Stimulated activated CD4-positive, alpha-beta T cell treated with anti-CD3 and anti-CD28 coated beads, TNF-alpha, amount 100 ng/mL, for 4 hours (primary cell): ENCODE results near the gene ADCY2.

Source experiments
- DNase-seq, 3 experiments: peaks; one replicate each; pipeline ENCODE4 v3.0.0-alpha.2; 2020; ENCODE audit warnings: low read depth in 3 of 3

Gene ADCY2

DNA sequence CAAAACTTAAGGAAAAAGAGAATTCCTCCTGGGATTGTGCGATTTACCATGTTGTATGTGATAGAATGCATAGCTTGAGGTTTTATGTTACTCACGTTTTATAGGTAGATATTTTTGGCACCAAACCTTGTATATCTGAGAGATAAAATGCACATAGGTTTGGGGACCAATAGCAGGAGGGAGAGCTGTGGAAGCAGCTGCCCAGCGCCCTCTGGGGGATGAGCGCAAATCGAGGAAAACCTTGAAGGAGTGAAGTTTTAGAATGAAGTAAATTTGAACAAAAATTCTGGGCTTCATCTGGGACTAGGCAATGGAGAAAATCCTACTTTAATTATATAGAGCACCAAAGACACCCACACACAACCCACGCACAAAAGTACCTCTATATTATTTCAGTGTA lies 197.0 kb downstream of the ADCY2 start:
- no peak for DNase-seq

DNA sequence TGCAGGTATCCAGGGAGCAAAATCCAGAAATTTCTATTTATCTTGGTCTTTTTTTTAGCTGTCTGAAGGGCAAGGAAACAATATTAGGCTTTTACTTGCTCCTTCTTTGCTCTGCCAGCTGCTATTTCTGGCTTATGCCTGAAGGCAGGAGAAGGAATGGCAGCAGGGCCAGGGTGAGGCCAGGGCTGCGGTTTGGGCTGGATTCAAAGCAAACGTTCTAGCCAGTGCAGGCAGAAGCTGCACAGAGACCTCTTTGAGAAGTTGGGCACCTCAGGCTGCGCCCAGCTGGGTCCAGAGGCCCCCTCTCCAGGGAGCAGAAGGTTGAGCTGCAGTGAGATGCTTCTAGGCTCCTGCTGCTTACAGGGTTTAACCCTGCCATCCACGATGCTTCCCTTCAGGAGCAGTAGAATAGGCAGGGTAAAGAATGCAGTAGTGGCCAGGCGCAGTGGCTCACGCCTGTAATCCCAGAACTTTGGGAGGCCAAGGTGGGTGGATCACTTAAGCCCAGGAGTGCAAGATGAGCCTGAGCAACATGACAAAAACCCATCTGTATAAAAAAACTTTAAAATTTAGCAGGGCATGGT lies 201.2 kb downstream of the ADCY2 start:
- no peak for DNase-seq

DNA sequence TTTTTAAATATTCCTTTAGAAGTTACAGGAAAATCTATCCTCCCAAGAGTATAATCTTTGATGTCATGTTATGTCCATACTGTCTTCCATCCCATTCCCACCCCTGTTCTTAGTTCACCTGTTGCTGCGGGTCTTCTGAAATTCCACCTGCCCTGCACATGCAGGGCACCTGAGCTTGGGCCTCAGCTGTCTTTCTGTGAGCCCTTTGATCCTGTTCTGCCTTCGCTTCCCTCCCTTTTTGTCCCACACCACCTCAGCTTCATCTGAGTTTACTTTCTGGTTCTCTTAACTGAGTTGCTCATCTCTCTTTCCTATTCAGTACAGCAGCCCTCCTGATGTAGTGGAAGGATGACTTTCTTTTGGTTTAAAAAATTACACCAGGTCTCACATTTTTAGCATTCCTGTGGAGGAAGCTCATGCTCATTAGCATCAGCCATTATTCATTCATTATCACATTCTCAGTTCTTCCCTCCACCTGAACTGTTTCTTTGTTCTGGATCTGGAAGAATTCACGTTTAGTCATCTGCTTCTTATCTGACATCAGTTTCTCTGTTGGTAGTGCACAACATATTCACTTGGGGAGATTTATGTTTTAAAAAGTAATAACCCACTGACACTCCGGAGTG lies 211.0 kb downstream of the ADCY2 start:
- no peak for DNase-seq

DNA sequence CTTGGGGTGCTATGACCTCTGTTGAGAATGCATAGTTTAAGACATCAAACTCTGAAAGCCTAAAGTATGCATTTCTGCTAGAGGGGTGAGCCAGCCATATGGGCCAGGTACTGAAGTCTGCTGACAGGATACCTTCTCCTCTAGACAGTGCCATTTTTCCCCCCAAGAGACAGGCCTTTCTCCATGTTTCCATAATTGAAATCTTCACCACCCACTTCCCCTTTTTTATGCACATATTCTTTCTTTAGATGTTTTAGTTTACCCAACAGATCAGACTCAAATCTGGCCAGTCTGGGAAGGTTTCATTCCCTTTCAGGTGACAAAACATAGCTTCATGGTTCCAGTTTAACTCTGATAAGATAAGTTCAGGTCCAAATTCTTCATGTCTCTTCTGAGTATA lies 212.8 kb downstream of the ADCY2 start:
- DNase-seq = no peak

DNA sequence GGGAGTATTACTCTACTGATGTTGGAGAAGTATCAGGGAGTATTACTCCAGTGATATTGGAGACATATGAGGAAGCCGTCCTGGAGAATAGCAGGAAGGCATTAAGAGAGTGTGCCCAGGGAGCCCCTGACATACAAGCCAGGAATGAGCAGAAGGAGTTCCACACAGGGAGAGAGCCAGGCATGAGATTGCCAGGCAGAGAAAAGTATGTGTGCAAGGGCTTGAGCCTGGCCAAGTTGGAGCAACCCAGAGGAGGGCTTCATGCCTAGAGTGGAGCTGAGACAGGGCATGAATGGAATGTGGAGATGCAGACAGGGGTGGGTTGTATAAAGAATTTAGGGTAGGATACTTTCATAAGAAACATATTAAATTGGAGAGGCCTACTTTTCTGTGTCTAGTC lies 213.8 kb downstream of the ADCY2 start:
- no peak for DNase-seq

DNA sequence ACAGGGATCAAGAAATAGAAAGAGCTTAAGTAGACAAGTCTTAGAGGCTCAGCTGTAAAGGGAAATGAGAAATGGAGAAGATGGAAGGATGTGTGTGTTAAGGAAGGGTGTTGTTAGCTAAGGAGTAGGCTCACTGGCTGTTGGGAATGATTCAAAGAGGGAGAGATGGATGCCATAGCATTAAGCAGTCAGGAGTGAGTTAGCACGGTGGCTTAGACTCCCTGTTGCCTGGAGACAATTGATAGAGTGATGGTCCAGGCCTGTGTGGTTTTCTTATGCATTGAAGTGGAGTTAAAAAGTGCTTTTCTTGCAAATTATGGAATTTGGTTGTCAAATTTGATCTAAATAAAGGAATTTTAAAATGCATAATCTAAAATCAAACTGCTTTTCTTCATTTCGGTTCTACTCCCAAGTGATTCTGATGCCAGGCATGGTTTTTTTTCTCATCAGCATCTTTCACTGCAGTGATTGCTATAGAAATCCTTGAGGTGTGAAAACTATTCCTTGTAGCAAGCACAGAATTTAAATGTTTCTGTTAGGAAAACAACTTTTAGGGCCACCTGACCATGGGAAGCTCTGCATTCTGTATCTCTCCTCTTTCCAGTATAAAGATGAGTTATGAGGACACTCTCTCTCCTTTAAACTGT lies 214.7 kb downstream of the ADCY2 start:
- no peak for DNase-seq

DNA sequence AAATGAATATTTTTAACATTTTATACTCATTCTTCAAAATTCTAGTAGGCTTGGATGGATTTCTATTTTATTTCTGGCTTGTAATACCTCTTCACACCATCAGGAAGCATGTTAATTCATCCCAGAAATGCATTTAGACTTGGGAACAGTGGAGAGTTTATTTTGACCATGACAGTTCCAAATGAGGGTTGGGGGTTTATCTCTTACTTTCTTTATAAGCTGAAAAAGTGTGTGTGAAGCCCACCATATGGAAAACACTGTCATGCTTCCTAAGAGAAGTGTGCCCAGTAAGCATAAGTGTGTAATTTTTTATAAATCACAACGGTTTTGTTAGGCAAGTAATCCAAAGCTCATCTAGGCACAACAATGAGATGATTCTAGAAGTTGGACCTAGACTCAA lies 215.6 kb downstream of the ADCY2 start:
- DNase-seq = no peak

DNA sequence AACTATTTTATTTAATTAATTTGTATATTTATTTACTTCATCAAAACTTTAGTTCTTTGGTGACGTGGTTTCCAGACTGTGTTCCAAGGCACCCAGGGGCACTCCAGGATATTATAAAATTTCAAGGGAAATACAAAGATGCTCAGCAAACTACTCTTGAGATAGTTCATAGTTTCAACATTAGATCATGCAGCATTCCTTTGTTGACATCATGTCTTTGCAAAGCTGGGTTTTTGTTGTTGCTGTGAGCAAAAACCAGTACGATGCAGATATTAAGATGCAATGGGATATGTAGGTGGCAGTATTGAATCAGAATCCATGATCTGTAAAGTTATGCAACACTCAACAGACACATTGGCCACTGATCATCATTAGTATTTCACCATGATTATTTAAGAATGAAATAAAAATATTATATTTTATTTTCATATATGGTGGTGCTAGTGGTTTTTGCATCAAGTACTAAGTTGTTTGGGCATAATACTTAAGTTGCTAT lies 219.7 kb downstream of the ADCY2 start:
- no peak for DNase-seq

DNA sequence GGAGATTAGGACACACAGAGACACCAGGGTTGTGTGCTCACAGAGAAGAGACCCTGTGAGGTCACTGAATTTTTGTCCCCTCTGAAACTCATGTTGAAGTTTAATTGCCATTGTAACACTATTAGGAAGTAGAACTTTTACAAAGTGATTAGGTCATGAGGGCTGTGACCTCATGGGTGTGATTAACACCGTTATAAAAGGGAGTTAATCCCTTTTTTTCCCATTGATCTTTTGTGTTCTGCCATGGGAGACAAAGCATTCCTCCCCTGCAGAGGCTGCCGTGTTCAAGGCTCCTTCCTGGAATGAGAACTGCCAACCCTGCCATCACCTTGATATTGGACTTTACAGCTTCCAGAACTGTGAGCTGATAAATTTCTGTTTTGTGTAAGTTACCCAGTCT lies 221.0 kb downstream of the ADCY2 start:
- DNase-seq = no peak

DNA sequence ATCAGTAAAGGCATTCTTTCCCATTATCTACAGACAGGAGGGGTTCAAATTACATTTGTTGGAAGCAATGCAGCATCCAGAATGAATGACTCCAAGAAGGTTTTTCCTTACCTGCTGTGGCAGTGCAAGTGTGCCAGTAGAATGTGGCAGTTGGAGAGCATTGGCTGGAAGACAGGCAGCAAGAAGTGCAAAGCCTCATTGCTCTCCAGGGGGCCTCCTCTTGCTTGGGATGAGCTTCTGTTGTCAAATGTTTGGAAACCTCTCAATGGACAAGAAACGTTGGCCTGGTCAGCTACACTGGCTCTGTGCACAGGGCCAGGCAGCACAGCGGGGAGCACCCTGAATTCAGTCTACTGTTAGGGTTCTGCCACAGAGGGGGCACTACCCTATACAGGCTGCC lies 226.6 kb downstream of the ADCY2 start:
- no peak for DNase-seq

DNA sequence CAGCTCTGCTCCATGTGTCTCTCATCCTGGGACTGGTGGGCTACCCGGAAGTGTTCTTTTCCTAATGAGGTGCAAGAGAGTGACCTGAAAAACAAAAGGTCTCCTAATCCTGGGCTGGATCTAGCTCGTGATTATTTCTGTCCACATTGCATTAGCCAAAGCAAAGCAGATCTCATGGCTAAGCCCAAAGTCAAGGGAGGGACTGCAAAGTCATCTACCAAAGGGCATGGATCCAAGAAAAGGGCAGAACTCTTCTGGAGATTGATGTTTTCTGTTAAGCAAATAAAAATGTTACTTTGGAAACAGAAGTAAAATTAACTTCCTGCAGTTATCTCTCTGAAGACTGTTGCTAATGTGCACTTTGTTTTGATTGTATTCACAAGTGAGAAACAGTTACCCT lies 229.8 kb downstream of the ADCY2 start:
- no peak for DNase-seq

DNA sequence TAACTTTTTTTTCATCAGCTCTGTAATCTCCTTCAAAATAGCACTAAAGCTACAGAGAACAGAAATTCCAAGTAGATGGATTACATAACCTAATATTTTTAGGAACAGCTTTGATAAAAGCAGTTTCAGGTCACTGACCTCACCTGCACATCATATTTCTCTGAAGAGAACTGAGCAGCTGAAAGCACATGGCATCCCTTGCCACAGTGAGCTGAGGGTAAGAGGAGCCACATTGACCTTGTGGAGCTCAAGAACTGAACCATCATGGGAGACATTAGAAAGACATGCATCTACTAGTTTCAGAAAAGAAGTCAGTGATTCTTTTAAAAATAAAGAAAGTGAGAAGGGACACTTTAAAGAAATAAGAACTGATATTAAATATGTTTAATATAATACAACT lies 232.3 kb downstream of the ADCY2 start:
- DNase-seq = no peak

DNA sequence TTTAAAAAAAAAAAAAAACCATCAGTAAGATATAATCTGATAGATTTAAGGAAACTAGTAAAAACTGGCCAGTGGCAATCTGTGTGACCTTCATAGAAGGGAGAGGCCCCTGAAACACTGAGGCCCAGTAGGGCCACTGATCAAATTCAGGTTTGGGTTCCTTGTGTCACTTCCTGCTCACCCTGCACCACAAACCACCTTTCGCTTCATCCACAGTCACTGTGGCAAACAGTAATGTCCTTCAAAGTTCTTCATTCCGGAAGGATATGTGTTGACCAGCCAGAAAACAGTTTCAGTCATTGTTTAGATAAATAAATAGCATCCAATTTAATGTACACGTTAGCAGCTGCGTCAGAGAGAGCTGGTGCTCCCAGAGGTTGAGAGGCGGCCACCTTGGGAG lies 232.9 kb downstream of the ADCY2 start:
- DNase-seq = no peak

DNA sequence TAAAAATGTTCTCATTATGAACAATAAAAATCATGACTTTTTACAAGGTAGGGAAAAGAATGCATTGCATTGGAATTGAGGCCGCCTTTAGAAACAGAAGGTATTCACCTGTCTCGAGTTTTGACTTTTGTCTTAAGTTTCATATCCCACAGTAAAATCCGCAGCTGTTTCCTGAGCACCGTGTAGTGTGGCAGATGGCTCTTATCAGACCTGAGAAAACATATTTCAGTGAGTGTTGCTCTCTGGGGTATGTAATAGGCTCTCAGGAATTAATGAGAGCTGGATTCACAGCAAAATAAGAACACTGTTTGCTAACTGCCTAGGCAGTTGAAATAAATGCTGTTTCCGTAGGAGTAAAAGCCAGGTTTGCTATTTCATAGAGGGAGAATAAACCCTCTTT lies 233.6 kb downstream of the ADCY2 start:
- DNase-seq = no peak

DNA sequence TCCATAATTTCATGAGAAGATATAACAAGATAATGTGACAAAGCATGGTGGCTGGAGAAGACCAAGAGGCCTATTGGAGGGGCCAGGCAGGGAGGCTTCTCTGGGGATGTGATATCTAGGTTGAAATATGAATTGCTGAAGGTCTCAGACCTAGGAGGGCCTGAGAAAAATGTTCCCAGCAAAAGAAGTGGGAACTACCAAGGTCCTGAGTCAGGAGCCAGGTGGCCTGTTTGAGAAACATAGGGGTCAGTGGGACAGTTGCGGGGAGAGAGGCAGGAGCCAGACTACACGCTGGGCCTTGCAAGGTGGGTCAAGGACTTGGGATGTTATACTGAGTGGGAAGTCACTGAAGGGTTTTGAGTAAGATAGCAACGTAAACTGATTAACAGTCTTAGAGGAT lies 238.9 kb downstream of the ADCY2 start:
- no peak for DNase-seq

DNA sequence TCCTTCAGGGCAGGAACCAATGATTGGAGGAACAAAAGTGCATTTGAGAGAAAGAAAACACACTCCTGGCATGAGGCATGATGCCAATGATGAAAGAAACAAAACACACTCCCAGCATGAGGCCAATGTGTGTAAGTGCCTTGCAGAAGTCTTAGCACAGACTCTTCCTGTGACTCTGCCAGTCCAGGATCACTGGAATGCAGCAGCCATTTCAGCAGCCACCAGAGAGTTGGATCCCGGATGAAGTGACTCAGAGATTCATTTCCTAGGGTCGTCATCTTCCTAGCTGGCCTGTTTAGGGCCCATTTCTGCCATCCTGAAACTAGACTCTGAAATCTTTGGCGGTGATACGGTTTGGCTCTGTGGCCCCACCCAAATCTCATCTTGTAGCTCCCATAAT lies 242.5 kb downstream of the ADCY2 start:
- DNase-seq = no peak

DNA sequence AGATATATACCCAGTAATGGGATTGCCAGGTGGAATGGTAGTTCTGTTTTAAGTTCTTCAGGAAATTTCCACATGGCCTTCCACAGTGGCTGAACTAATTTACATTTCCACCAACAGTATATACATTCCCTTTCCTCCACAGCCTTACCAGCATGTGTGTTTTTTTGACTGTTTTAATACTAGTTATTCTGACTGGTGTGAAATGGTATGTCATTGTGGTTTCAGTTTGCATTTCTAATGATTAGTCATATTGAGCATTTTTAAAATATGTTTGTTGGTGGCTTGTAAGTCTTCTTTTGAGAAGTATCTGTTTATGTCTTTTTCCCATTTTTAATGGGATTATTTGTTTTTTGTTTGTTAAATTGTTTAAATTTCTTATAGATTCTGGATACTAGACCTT lies 246.1 kb downstream of the ADCY2 start:
- no peak for DNase-seq

DNA sequence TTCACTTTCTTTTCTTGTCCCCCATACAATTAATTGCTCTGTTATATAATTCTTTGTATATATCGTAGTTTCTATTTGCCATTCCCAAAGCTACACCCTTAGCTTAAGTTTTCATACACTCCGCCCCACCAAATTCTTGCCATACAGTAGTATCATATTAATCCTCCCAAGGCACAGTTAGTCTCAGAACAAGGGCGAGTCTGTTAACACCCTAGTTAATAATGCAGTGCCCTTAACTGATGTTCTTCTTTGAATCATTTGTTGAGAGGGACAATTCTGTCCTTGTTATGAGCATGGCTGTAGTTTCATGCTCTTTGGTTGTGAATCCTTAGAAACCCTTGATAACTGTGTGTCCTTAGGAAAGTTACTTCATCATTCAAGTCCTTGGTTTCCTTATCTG lies 248.8 kb downstream of the ADCY2 start:
- DNase-seq = no peak

DNA sequence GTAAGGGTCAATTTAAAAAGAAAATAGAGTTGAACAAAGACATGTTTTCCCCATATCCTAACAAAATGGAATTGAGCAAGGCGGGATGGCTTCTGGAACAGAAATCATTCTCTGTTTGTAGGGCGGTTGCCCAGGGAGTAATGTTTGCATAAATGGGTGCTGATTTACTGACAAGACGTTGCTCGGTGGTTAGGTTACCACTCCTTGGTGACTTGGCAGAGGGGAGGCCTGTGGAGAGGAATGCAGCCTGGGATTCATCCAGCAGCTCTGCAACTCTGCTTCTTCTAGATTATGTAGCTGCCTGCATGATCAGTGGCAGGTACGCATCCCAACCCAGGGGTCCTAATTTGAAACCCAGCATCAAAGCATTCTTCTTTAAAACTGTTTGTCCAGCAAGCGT lies 254.8 kb downstream of the ADCY2 start:
- DNase-seq = no peak

DNA sequence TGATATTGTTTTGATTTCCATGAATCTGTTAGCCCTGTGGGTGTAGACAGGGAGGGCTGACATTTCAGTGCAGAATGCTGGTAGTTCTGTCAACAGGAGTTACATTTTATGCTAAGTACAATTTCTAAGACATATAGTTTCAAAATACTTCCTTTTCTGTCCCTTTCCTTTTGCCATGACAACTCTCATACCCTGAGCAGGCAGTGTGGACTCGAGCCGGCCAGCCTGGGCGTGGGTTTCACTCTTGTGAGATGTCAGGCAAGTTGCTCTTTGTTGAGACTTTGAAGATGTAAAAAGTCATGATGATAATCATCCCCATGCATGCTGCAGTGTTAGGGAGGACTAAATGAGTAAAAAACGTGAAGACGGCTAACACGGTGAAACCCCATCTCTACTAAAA lies 257.1 kb downstream of the ADCY2 start:
- DNase-seq = no peak

DNA sequence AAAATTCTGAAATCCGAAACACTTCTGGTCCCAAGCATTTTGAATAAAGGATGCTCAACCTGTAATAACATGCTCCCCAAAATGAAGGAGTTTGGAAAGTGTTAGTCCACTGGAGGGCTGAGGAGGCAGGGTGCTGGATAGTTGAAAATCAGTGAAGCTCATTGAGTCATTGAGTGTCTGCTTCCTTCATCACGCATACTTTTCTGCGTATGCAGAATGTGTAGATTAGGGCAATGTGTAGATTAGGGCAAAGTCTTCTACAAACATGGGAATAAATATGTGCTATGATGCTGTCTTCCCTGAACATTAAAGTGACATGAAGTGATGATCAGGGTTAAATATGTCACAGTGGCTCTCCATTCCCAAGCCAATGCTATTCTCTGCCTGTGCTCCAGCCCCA lies 261.2 kb downstream of the ADCY2 start:
- DNase-seq = no peak

DNA sequence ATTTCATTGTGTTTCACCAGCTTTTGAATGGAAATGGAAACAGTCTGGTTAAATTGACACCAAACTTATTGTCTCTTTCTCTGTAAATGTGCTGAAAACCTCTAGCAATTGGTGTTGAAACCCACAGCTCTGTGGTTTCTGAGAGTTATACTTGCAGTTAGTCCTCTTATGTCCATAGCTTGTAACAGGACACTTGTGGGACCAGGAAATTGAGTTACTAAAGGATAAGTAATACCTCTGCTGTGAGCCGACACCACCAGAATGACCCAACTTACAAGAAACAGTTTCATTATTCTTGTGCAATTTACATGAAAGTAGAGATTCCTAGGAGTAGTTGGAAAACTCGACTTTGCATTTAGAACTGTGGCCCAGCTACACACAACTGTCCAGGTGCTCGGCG lies 263.5 kb downstream of the ADCY2 start:
- DNase-seq = no peak

DNA sequence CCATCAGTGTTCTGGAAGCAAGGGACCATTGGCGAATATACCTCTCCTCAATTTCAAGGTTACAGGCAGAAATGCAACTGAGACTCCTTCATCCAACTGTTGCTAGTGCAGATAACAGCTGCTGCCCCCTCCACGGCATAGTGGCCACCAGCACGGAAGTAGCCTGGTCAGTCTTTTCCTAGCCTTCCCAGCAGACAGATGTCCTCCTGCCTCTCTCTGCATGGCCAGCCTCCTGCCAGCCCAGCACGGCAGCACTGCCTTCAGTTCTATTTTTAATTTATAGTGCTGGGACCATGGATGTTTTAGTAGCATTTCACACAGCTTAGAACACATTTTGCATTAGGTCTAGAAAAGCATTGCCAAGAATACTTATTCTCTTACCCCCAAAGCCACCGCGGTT lies 266.4 kb downstream of the ADCY2 start:
- DNase-seq = no peak

DNA sequence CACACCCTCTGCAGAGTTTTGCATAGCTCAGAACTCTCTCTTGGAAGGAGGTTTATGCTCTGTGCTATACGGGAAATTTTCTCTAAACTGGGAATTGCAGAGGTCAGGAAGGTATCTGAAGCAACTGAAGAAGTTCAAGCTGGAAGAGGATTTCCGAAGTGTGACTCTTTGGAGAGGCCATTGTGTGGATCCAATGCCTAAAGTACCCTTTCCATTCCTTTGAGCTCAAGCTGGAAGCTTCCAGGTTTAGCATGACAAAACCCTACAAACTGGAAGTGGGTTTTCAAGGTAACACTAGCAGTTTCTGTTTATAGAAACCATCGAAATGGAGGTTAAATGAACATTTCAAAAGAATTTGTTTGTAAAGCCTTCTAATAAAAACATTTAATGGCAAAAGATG lies 267.9 kb downstream of the ADCY2 start:
- no peak for DNase-seq
